GM19395 (cell line): ENCODE data around the gene PSENEN.

Experiments used
- ATAC-seq: cut with Tn5 transposase; IDR thresholded peaks from one replicate; pipeline ENCODE4 v1.9.1; 2021; ENCODE audit warnings: mild to moderate bottlenecking, moderate library complexity; ENCODE audit not compliant: unreplicated experiment

The PSENEN gene

DNA sequence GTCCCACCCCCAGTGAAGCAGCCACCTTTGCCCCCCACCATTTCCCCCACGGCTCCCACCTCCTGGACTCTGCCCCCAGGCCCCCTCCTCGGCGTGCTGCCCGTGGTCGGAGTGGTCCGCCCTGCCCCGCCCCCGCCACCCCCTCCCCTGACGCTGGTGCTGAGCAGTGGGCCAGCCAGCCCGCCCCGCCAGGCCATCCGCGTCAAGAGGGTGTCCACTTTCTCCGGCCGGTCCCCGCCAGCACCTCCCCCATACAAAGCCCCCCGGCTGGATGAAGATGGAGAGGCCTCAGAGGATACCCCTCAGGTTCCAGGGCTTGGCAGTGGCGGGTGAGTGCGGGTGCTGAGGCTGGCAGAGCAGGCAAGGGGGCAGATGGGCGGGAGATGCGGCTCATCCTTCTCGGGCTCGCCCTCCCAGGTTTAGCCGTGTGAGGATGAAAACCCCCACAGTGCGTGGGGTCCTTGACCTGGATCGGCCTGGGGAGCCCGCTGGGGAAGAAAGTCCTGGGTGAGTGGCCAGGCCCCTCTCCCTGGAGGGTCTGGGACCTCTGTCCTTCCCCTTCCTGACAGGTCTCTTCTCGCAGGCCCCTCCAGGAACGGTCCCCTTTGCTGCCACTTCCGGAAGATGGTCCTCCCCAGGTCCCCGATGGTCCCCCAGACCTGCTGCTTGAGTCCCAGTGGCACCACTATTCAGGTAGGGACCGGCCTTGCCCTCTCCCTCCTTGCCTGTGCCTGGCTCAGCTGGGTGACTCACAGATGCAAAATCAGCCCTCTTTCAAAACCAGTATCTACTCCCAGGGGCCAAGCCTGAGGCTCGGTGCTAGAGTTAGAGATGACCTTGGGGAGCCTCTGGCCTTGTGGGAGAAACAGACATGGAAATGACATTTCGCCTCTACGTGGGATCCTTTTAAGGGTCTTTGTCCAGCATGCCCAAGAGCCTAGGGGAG is 12.0 kb upstream of the PSENEN start:
- ATAC-seq: no peak

DNA sequence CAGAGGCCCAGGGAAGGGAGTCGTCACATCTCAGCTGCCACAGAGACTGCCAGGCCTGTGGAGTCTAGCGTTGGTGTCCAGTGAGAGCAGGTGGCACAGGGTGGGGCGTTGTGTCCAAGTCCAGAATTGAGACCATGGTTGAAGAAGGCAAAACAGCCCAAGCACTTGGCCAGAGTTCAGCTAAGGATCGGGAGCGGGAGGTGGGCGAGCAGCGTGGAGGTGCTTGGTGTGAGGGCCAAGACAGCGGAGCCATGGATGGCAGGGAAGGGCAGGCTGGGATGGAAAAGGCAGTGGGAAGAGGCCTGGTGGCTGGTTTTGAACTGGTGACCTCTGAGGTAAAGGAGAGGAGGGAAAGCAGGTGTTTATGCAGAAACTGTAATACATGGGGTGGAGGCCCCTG is 11.2 kb upstream of the PSENEN start:
- ATAC-seq: no peak

DNA sequence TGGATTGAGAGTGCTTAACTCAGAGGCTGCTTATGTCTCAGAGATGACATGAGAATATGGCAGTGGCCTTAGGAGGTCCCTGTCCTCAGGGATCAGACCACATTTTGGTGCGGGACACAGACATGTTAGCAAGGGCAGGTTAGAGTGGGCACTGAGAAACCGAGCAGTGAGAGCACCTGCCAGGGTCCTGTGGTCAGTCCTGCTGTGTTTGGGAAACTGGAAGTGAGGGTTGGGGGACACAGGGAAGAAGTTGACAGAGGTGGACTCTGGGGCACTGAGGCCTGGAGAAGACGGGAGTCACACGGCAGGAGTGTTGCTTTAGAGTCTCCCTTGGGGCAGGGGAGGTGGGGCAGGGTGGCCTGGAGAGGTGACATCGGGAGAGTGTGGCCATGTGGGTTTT is 10.6 kb upstream of the PSENEN start:
- ATAC-seq: no peak

DNA sequence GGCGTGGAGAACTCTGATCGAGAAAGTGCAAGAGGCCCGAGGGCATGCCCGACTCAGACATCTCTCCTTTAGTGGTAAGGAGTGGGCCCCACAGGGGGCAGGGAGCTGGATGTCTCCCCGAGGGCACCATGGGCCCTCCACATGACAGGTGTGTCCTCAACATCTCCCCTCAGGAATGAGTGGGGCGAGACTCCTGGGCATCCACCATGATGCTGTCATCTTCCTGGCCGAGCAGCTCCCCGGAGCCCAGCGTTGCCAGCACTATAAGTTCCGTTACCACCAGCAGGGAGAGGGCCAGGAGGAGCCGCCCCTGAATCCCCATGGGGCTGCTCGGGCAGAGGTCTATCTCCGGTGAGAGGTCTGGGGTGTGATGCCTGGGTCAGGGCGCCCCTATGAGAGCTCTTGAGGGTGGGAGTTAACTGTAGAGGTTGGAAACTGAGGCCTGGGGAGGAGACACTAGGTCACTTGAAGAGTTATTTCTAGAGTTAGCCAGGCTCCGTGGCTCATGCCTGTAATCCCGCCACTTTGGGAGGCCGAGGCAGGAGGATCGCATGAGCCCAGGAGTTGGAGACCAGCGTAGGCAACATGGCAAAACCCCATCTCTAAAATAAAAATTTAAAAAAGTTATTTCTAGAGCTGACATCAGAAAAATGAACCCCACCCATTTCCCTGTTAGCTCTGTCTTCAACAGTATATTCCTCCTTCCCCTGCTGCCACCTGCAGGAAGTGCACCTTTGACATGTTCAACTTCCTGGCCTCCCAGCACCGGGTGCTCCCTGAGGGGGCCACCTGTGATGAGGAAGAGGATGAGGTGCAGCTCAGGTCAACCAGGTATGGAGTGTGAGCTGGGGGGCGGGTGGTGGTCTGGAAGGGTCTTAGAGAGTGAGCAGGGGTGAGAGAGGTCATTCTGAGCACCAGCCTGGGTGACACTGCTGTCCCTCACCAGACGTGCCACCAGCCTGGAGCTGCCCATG is 8.3 kb upstream of the PSENEN start:
- no peak for ATAC-seq

DNA sequence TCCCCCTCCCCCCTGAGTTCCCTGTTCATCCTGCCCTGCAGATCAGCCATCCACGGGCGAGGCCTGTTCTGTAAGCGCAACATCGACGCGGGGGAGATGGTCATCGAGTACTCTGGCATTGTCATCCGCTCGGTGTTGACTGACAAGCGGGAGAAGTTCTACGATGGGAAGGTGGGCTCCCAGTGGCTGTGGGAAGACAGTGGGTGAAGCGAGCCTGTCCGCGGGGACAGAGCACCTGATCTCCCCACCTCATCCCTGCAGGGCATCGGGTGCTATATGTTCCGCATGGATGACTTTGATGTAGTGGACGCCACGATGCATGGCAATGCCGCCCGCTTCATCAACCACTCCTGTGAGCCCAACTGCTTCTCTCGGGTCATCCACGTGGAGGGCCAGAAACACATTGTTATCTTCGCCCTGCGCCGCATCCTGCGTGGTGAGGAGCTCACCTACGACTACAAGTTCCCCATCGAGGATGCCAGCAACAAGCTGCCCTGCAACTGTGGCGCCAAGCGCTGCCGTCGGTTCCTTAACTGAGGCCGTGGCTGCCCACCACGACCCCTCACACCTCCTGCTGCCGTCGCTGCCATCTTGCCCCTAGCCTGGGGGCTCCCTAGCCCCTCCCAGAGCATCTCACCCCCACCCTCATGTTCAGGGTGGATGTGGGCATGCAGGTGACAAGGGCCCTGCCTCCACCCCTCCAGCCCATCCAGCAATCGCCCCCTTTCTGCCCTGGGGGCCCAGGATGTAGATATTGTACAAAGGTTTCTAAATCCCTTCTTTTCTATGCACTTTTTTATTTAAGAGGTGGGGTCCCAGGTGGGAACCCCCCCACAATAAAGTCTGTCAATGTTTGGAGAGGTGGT is 7.2 kb upstream of the PSENEN start:
- no peak for ATAC-seq

DNA sequence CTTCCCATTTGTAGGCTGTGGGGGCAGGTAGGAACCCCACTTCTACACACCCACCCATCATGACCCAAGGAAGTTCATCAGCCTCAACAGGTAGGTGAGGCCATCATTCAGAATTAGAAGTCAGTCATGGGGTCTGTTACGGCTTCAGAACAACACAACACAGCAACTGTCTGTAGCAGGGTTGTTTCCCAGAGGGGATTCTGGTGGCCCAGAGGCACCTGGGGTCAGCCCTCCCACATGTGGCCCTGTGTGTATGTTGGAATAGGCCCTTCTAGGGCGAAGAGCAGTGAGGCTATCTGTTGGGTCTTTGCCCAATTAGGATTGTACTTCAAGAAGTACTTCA is 6.6 kb upstream of the PSENEN start:
- ATAC-seq: no peak

DNA sequence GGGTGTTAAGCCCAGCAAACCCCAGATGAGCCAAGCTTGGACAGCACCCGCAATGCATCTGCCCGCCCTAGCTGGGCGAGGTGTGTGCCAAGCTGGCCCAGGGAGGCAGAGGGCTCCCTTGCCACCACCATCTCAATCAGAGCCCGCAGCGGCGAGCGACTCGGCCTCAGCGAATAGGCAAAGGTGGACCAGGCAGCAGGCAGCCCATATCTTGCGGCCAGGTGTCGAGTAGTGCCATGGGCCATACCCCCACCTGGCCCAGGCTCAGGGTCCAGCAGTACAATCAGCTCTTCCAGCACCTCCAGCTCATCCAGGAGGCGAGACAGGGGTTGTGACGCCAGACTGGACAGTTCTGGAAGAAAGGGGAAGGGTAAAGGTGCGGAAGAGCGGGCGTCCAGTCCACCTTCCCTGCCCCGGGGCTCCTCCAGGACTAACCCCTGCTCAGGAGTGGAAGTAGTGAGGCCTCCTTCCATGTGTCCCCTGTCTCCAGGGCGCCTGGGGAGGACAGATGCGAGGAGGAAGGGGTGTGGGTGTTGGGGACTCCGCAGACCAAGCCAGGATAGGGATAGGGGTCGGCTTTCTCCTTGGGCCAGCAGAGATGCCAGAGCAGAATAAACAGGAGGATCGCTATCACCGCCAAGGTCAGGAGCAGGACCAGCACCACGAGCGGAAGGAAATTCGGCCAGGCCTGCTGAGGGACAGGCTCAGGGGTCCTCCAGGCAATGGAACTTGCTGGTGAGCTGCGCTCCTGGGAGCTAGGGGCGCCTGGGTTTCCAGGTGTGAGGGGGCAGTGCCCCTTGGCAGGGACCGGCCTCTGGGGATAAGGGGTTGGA is 6.0 kb upstream of the PSENEN start:
- no peak for ATAC-seq

DNA sequence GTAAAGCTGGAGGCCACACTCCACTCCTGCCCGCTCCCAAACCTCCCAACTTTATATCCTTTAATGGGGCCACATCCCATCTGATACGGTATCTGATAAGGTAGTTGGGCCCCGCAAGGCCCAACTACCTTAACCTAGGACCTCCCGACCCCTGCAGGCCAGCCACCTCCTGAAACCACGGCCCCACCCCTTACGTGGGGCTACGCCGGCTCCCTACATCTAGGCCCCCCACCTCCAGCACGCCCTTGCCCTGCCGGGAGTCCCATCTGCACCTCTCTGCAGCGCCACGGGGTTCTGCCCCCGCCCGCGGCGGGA is 5.4 kb upstream of the PSENEN start:
- peak; percentile 21 for ATAC-seq

DNA sequence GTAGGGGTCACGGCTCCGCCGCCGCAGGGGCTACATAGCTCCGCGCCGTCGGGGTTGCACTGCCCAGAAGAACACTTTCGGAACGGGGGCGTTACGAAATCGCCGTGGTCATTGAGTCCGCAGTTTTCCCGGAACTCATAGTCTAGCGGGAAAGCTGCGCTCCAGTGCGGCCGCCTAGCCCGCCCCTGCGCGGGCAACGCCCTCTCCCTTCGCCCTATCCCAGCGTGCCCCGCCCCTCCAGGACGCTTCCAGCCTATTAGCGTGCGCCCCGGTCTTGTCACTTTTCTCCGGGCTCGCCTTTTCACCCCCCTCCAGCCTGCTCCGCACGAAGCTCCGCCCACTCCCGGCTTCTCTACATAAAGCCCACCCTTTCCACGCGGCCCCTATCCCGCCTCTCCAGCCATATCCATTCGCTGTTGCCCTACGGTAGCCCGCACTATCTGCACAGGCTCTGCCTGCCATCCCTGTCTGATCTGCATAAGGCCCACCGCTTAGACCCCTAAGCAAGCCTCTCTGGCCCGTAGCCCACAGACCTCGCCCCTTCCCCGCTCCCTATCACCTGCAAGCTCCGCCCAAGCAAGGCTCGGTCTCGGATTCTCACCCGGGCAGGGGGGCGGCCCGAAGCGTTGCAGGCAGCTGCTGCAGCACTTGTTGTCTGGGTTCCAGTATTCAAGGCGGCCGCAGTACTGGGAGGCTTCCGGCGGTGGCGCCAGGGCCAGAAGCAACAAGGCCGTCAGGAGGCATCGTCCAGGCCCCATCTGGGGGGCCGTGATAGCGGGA is 4.8 kb upstream of the PSENEN start:
- ATAC-seq: peak; percentile 48

DNA sequence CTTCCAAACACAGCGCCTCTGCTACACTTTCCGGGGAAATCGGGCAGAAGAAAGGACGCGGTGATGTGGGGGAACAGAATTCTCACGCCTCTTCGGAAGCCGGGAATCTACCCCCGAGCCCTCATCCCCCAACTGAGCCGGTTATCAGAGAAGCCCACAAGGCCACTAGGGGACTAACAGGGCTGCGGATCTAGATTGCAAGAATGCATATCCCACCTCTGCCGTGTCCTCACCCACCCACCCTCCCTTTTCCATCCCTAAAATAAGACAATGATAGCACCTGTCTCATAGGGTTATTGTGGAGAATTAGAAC is 4.3 kb upstream of the PSENEN start:
- ATAC-seq: no peak

DNA sequence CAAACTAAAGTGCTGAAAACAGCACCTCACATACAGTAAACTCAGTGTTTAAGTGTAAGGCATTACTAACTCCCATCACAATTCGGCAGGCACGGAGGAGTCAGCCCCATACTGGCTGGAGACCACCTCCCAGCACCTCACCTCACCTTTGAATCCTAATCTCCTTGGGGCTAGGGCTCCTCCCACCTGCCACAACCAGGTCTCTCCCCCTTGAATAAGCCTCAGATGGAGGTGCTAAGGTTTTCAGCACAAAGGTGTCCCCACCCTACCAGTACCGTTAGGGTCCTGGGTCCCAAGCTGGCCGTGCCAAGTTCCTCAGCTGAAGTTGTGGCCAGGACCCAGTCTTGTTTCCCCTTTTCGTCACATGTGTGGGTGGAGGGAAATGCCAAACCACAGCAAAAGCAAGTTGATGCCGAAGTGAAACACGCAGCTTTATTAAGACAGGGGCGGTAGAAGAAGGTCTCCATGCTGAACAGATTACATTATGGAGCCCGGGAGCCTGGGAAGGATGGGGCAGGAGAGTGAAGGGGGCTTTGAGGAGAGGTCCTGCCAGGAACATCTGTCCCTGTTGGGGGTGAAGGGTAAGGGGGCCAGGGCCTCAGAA is 3.2 kb upstream of the PSENEN start, which contains the start of gene IGFLR1:
TSS of gene IGFLR1 (minus strand) at position 332 of the 604 bp plus-strand sequence. CDS start 1,272 bp downstream, outside the sequence.
- ATAC-seq: no peak

DNA sequence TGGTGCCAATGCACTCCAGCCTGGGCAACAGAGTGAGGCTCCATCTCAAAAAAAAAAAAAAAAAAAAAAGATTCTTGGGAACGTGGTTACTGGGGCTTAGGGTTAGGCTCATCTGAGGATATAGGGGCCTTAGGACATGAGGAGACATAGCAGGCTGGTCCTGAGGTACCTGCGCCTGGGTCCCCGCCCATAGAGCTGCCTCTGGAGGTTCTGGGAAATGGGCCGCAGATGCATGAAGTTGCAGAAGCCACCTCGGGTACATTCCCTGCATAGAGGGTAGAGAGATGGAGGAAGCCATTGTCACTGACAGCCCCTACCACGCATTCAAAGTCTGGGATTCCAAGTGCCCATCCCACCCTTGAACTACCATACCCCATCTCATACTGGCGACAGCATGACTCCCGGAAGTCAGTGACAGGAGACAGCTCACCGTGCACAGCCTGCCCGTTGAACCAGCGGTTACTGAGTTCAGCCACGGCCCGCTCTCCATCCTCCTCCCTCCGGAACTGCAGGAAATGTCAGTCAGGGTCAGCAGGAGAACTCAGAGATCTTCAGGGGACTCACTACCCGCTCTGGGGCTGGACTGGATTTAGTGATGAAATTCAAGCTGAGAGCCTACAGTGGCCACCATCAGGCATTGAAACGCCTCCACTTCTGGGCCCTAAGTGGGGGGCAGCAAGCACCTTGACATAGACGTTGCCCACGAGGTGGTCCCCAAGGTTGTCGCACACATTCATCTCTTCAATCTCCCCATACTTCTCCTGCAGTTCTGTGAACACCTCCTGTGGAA is 1.6 kb upstream of the PSENEN start:
- ATAC-seq: no peak

DNA sequence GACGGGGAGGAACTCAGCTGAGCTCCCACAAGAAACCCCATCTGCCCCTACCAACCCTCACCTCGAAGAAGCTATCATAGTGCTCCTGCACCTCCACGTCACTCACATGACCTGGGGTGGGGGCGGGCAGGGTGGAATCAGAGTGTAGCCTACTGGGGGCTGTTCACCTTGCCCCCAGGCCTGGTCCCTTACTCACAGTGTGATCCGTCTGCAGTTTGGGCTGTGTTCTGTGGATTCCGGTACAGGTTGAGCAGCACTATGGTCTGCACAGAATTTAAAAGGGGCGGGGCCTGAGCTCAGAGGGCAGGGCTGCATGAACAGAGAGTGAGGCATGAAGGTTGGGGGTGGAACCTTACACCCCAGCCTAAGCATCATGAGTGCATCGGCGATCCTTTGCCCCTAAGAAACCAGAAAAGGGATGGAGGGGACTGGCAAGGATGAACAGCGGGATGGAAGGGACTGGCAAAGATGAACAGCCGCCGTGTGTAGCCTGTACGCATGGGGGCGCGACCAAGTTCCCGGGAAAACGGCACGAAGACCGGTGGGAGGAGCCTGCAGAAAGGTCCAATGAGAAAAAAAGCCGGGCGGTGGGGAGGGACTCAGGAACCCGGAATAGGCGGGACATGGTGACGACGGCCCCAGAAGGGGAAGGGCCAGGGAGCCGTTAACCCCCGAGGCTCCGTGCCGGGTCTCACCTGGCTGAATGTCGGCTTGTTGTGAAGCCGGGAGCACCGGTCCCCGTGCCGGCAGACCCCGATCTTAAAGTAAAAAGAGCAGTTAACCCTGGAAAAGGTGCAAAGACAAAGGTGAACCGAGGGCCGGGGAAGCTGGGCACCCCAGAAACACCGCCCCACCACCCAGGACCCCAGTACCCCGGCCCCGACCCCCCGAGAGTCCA is 772 bp upstream of the PSENEN start:
- no peak for ATAC-seq

DNA sequence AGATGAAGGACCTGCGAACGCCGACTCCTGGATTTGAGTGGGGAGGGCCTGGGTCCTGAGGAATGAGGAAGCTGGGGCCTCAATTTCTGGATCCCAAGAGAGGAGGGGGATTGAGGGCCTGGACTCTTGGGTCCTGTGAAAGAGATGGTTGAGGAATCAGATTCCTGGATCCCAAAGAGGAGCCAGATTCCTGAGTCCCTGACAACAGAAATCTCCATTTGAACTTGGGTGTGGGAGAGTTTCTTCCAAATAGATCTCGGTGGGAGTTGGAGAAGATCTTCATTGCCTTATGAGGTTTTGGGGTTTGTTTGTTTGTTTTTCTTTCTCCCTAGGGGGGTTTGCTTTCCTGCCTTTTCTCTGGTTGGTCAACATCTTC is 624 bp downstream of the PSENEN start:
- no peak for ATAC-seq

DNA sequence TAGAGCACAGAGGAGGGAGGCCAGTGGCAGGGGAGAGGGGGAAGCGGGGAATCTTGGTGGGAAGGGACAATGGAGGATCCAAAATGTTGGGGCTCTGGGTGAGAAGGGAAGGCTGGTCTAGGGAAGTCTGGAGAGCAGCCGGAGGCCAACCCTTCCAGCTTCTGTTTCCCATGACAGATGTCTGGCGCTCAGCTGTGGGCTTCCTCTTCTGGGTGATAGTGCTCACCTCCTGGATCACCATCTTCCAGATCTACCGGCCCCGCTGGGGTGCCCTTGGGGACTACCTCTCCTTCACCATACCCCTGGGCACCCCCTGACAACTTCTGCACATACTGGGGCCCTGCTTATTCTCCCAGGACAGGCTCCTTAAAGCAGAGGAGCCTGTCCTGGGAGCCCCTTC is 1.1 kb downstream of the PSENEN start:
- ATAC-seq: no peak

DNA sequence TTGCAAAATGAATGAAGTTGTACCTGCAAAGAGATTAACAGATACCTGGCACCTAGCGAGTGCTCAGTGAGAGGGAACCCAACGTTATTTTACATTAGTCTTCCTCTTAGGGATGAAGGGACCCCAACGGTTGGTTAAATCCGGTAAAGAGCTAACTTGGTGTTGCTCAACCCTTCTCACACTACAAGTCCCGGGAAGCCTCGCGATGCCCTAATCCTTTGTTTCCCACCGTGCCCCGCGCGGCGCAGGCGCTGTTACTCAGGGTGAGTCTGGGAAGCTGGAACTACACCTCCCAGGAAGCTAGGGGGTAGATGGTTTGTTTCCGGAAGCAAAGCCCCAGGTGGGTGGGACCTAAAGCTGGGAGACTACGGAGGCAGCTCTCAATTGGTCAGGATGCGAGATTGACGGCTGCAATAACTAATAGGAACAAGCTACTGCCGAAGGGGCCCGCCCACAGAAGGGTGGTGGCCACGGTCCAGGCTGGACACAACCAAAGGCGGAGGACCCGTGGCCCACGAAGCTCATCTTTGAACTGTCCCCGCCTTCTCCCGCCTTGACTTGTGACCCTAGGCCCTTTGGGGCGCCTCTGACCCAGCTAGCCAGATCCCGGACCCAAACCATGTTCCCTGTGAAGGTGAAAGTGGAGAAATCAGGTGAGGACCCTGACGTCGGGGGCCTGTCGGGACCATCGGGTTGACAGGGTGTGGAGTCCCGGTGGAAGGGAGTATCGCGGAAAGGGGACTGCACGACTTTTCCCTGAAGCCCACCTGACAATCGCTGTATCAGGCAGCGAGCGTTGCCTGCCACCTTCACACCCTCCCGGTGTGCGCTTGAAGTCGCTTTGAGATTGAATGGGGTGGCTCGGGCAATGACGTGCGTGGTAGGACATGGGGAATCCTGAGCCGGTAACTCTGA is 2.9 kb downstream of the PSENEN start, which contains the start of gene LIN37:
TSS of gene LIN37 (plus strand) at position 471 of the 915 bp plus-strand sequence. CDS start at position 620, 149 bp downstream.
- ATAC-seq: peak; percentile 73
